Measurements from ENCODE around the gene WDFY4. TPM values are rescaled to one million over a fixed set of nuclear protein-coding genes. Genes with fewer than 3 reads are reported as not detected.

Gene WDFY4
- total and polyA plus RNA-seq, 7 donors: 0.23 to 1.3 (median 0.69) TPM

DNA sequence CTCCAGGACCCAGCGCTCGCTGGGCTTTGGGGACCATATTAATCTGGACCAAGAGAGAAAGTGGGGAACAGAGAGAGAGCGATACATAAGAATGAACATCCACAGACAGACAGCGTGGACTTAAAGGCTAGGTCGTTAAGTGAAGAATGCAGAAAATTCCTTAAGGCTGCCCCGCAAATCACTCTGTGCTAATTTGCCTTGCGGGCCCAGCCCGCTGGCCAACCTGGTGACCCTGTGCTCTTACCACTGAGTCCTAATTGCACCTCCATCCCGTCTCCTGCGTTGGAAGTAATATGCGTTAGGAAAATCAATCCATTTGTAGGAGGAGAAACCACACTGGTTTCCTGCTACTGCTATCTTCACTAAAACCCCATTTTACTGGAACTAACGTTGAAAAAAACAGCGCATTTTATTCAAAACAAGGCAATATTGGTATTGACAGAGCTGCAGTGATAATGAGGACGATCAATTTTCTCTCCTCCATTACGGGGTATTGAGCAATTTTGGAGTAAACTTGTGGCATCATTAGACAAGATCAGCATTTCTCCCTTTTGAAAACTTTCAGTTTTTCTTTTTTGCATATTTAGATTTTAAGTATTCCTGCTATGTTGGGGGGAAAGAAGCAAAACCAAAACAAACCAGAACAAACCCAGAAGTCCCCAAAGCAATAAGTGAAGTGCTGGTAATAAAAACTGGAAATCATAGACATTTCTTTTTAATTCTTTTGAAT, 85.2 kb downstream of the WDFY4 start:
- H3K4me3 ChIP-seq: no peak overlapping the region
- no peak overlapping the region for H3K27ac ChIP-seq
- DNase-seq (no peak), ATAC-seq (no peak)
- no peaks in the 10 kb centered on the region for H3K36me3 ChIP-seq (ENCODE audit: insufficient read depth in 1 of 2, low read depth in 1 of 2)
- intact Hi-C loops (cut with DNase I): no loop called here
- no peaks in the 10 kb centered on the region for H3K9me3 ChIP-seq
- H3K27me3 ChIP-seq (ENCODE audit: insufficient read depth in 3 of 3, low read length in 2 of 3): no peaks in the 10 kb centered on the region
- H3K4me1 ChIP-seq: no peaks in the 10 kb centered on the region
- 71 to 80% (median 74%) methylated on average over 15 of the region's 15 CpGs for WGBS, 3 donors
- no peak for TF ChIP-seq CTCF (IDR thresholded peaks at IDR 0.05)

DNA sequence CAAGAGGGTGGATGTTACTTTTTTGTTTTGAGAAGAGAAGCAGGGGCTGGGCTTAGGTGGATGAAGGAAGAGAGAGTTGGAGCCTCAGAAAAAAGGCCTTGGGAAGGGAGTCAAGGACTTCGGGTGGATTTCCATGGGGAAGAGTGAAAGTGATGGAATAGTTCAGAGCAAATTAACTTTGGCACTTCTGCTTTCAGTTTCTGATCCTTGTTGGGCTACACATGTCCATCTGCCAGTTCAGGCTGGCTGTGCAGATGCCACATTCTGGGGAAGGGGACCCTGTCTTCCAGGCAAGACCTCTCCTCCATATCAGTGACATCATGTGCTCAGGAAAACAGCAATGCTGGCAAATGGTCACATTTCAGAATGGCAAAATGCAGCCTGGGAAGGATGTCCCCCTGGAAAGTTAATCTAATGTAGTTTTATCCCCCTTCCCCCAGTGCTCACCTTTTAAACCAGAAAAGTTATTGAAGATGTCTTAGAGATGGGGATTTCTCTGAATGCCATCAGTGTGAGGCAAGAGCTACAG, 86.0 kb downstream of the WDFY4 start:
- Histone ChIP-seq H3K9me3 (no peaks in the 10 kb centered on the region), H3K4me1 (no peaks in the 10 kb centered on the region), H3K36me3 (ENCODE audit: insufficient read depth in 1 of 2, low read depth in 1 of 2) (no peaks in the 10 kb centered on the region), H3K27ac (no peak overlapping the region), H3K4me3 (no peak overlapping the region), H3K27me3 (ENCODE audit: insufficient read depth in 3 of 3, low read length in 2 of 3) (peaks cover 0 to 2% (median 0%) of the 10 kb centered on the region in 3 donors)
- WGBS, 3 donors: 61 to 65% (median 62%) methylated on average over 1 of the region's 1 CpG
- TF ChIP-seq CTCF (IDR thresholded peaks at IDR 0.05): no peak
- no peak for ATAC-seq
- DNase-seq: no peak
- intact Hi-C loops (cut with DNase I): no loop called here

GRCh38 chr10:48771234-48771633, 86.6 kb downstream of the WDFY4 start:
- 86 to 89% (median 87%) methylated on average over 4 of the region's 4 CpGs for WGBS, 3 donors
- no peak for ATAC-seq
- H3K4me3 ChIP-seq: no peak overlapping the region
- no peaks in the 10 kb centered on the region for H3K4me1 ChIP-seq
- no peak overlapping the region for H3K27ac ChIP-seq
- intact Hi-C loops (cut with DNase I): no loop called here
- no peak for DNase-seq
- no peaks in the 10 kb centered on the region for H3K36me3 ChIP-seq (ENCODE audit: insufficient read depth in 1 of 2, low read depth in 1 of 2)
- no peak for TF ChIP-seq CTCF (IDR thresholded peaks at IDR 0.05)
- peaks cover 0 to 2% (median 0%) of the 10 kb centered on the region in 3 donors for H3K27me3 ChIP-seq (ENCODE audit: insufficient read depth in 3 of 3, low read length in 2 of 3)
- no peaks in the 10 kb centered on the region for H3K9me3 ChIP-seq

DNA sequence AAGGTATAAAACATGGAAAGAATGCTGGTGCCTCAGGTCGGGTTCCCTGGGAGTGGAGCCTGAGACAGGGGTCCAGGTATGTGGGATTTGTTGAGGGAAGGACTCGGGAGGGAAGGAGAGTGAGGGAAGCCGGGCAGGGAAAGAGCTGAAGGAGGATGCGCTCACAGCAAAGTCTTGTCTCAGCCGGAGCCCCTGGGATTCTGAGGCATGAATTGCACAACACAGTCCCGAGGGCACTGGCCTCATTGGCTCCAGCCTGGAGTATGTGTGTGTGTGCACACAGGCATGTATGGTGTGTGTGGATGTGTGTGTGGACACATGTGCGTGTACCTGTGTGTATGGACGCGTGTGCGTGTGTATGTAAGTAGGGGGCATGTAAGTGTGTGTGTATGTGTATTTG, 87.4 kb downstream of the WDFY4 start:
- peaks cover 0 to 2% (median 0%) of the 10 kb centered on the region in 3 donors for H3K27me3 ChIP-seq (ENCODE audit: insufficient read depth in 3 of 3, low read length in 2 of 3)
- no peak overlapping the region for H3K27ac ChIP-seq
- WGBS, 3 donors: 79 to 92% (median 89%) methylated on average over 10 of the region's 10 CpGs
- no peaks in the 10 kb centered on the region for H3K4me1 ChIP-seq
- no peaks in the 10 kb centered on the region for H3K36me3 ChIP-seq (ENCODE audit: insufficient read depth in 1 of 2, low read depth in 1 of 2)
- DNase-seq: no peak
- no peak for TF ChIP-seq CTCF (IDR thresholded peaks at IDR 0.05)
- no peaks in the 10 kb centered on the region for H3K9me3 ChIP-seq
- intact Hi-C loops (cut with DNase I): no loop called here
- ATAC-seq: no peak
- H3K4me3 ChIP-seq: no peak overlapping the region
